AG04449 (cell line): ENCODE data around the gene PRR23E.
A peak's percentile ranks its signal among the peaks of the same experiment; 100 is the strongest.

Experiments
- CTCF ChIA-PET: fragments of 350-600 bp; formaldehyde crosslinking; extraction: SDS; loops from one replicate; lab custom pipeline; 2021; ENCODE audit warnings: antibody characterized with exemption; lab: Yijun Ruan, JAX
- POLR2A ChIA-PET: fragments of 400-600, 350-600 bp; formaldehyde crosslinking; extraction: SDS; loops from one replicate; lab custom pipeline; 2020; ENCODE audit warnings: antibody characterized with exemption, inconsistent platforms; lab: Yijun Ruan, JAX
- DNase-seq: peaks from one replicate; pipeline ENCODE4 v3.0.0-alpha.2; 2010; ENCODE audit warnings: low read depth, low spot score
- H3K4me3 ChIP-seq: 2 replicates; pipeline ENCODE4 v1.5.1; 2011; ENCODE audit warnings: low read depth, mild to moderate bottlenecking, control low read depth, low read length
- CTCF ChIP-seq: IDR thresholded peaks from one replicate; pipeline ENCODE4 v1.5.1; 2011; ENCODE audit warnings: mild to moderate bottlenecking, moderate library complexity, low read length, control low read depth, inconsistent platforms; ENCODE audit not compliant: insufficient read depth; ENCODE audit errors: missing control alignments

PRR23E gene

GRCh38 chr3:127172781-127173515 is 20.0 kb upstream of the PRR23E start:
- DNase-seq, result no peak
- no peak overlapping the region; the same call in 1 of the 2 replicates for H3K4me3 ChIP-seq
- ChIA-PET CTCF (interaction anchor here (1.1 kb wide), 1 partner anchor 374 kb away, joined by 3 read pairs; no protein-coding TSS in a partner anchor), POLR2A (interaction anchor here (1.1 kb wide), 1 partner anchor 20 kb away, joined by 3 read pairs; no protein-coding TSS in a partner anchor)
- TF ChIP-seq CTCF, result no peak

GRCh38 chr3:127173516-127174166 is 19.3 kb upstream of the PRR23E start:
- ChIA-PET CTCF (interaction anchor here (1.1 kb wide), 1 partner anchor 374 kb away, joined by 3 read pairs; no protein-coding TSS in a partner anchor), POLR2A (interaction anchor here (1.1 kb wide), 1 partner anchor 21 kb away, joined by 3 read pairs; no protein-coding TSS in a partner anchor)
- no peak for TF ChIP-seq CTCF
- H3K4me3 ChIP-seq, result no peak overlapping the region
- no peak for DNase-seq

- TF ChIP-seq CTCF, result no peak
- DNase-seq, result no peak
- CTCF ChIA-PET, result no interaction called here
- POLR2A ChIA-PET, result no interaction called here
- no peak overlapping the region for H3K4me3 ChIP-seq
These were observed 18.6 kb upstream of the PRR23E start for GRCh38 chr3:127174284-127174683.

- no peak for DNase-seq
- TF ChIP-seq CTCF, result no peak
- no peak overlapping the region for H3K4me3 ChIP-seq
- ChIA-PET CTCF (no interaction called here), POLR2A (no interaction called here)
These were observed 18.2 kb upstream of the PRR23E start for GRCh38 chr3:127174715-127175140.

GRCh38 chr3:127175272-127175671 is 17.7 kb upstream of the PRR23E start:
- CTCF ChIA-PET, result no interaction called here
- no peak for TF ChIP-seq CTCF
- H3K4me3 ChIP-seq, result no peak overlapping the region
- no peak for DNase-seq
- POLR2A ChIA-PET, result no interaction called here

- H3K4me3 ChIP-seq, result no peak overlapping the region
- peak; percentile 3 for TF ChIP-seq CTCF
- ChIA-PET POLR2A (no interaction called here), CTCF (interaction anchor here (0.6 kb wide), 1 partner anchor 424 kb away, joined by 3 read pairs; no protein-coding TSS in a partner anchor)
- no peak for DNase-seq
These were observed 15.7 kb upstream of the PRR23E start for GRCh38 chr3:127177226-127177625.
